Dedifferentiated amniotic fluid mesenchymal stem cell (primary cell): Measurements from ENCODE around the gene SEC31B.

ENCODE experiments used
- DNase-seq: peaks from one replicate; pipeline ENCODE4 v3.0.0-alpha.2; 2016; ENCODE audit errors: extremely low spot score

Gene SEC31B

DNA sequence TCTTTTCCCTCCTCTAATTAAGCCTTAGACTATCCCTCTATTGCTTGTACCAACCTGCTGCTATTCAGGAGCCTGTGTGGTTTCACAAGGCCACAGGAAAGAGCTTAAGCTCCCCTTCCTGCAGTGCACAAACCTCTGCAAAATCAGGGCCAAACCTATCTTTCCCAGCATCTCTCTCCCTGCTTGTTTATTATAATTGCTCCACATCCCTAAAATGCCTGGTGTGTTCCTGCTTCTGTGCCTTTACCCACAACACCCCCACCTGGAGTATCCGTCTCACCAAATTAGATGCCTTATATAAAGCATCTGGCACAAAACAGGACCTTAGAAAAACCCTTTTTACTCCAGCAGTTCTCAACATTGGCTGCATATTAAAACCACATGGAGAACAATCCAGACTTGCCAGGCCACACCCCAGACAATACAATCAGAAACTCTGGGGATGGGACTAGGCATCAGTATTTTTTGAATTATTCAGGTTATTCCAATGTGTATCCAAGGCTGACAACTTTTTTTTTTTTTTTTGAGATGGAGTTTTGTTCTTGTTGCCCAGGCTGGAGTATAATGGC lies 16.7 kb downstream of the SEC31B start:
- no peak for DNase-seq

DNA sequence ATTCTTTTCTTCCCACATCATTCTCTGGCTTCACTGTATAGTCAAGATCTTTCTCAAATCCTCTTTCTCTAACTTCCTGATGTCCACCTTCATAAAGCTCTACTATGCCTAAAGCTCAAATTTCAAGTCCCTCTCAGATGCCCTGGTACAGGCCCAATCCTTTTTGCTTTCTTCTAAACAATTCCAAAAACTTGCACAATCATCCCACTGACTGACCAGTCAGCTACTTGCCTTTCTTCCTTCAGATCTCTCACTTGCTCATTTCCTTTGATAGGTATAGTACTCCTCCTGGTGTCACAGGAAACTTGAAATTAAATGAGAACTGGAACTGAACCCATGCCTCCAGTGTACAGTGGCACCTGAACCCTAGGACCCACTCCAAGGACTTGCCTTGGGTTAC lies 18.2 kb downstream of the SEC31B start:
- no peak for DNase-seq

DNA sequence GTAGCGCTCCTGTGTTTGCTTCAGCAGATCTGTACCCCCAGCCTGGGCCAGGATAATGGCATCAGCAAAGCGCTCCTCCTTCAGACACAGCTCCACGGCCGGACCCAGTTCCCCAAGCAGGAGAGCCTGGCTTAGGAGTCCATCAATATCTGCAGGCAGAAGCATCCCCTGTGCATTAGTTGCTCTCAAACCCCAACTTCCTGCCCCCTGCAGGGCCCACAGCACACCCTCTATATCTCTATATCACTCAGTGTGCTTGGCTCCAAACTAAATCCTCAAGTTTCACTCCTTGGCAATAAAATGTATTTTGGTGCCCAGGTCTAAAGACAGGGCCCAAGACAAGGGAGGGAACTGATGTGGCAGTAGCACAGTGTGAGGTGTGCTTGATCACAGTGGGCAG lies 21.6 kb downstream of the SEC31B start:
- DNase-seq = no peak

DNA sequence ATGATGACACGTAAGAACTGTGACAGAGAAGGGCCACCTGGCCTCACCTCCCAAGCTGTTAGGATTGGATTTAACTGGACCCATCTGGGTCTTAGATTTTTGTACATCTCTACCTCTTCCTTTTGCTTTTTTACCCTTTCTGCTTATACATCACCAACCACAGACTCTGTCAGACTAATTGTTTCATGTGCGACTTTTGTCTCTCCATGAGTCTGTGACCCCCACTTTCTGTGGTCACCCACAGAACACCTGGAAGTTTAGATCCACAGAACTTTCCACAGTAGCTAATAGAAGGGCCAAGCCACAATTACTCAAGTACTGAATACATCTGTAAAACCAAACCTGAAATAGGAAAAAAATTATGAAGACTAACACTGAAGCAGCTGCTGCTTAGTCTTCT lies 23.1 kb downstream of the SEC31B start:
- no peak for DNase-seq

DNA sequence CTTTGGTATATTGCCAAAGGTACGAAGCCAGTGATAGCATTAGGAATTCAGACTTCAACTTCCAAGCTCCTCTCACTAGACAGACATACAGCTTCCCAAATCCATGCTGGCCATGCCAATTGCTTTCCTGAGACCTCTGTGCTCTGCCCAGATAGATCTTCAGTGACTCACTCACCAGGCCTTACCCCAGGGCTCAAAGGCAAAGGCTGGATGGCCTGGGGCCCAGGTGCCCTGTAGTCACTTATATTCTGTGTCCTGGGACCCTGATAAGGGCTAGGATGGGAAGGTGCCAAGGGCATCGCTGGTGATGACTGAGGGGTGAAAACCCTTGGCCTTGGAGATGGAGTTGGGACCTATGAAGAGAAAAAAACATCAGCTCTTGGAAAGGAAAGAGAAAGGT lies 29.1 kb downstream of the SEC31B start:
- no peak for DNase-seq

DNA sequence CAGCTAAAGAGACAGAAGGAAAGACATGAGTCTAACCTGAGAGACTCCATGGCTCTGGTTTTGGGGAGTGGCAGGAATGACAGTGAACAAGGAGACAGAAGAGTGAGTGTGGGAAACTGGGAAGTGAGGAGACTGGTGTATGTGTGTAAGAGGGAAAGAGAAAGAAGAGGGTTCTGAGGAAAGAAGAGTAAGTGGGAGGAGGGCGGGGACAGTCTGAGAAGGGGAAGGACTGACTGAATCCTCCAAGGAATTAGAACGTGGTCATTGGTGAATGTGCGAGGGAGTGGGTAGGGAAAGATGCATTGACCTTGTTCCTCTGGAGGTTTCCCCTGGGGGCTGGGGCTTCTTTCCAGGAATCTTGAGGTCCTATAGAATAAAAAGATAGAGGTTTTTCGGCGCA lies 30.3 kb downstream of the SEC31B start:
- DNase-seq = no peak

DNA sequence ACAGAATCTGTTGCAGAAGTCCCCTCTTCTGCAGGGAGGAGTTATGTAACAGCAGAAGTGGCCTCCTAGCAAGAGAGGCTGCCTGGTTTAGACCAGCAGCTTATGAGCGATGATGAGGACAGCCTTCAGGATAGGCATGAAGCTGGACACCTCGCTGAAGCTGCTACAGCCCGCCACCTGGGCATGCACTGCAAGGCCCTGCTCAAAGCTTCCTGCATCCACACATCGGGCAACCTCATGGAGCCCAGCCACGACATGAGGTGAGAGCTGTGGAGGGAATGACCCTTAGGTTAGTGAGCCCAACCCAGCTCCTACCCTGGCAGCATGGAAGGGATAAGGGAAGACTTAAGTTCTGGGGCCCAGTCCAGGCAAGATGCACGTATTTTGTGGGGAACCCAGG lies 32.1 kb downstream of the SEC31B start:
- DNase-seq = no peak

DNA sequence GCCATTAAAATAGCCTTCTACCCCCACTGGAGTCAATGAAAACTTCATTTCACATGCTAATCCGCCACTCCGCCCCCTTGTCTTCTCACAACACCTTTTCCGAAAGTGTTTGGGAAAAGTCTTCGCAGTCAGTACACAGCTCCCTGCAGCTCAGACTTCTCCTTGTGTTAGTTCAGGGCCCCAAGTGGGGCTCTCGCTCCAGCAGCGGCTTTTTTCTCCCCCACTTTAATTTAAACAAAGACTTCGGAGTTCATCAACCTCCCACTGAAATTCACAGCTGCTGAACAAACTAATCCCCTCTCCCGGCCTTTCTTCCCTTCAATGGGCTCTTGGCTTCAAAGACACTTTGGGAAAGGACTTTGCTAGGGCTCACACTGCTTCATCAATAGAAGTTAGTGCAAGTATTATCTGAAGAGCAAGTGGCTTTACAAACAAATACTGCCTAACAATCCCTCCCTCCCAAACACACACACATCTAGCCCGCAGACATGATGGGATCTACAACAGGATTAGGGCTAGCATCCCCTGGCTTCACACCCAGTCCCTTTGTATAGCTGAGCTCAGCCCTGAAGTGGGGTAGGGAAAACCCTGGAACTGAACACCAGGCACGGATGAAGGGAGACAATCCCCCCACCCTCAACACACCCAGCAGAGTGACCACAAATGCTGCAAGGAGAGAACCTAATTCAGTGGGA lies 33.7 kb downstream of the SEC31B start:
- no peak for DNase-seq

DNA sequence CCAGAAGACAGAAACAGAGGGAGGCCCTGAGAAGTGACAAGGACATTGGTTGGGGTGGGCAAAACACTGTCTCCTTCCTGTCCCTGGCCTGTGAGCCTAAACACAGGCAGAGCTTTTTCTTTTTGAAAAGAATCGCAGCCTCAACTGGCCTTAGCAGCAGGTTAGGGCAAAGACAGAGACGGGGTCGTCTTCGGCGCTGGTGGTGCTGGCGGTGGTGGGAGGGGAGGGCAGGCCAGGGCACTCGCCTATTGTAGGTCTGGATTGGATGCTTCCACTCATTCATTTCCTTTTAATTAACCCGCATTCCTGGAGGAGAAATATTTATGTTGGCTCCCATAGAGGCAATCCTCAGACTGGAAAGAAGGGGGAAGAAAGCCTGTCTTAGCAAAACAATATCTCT lies 34.3 kb downstream of the SEC31B start:
- no peak for DNase-seq

DNA sequence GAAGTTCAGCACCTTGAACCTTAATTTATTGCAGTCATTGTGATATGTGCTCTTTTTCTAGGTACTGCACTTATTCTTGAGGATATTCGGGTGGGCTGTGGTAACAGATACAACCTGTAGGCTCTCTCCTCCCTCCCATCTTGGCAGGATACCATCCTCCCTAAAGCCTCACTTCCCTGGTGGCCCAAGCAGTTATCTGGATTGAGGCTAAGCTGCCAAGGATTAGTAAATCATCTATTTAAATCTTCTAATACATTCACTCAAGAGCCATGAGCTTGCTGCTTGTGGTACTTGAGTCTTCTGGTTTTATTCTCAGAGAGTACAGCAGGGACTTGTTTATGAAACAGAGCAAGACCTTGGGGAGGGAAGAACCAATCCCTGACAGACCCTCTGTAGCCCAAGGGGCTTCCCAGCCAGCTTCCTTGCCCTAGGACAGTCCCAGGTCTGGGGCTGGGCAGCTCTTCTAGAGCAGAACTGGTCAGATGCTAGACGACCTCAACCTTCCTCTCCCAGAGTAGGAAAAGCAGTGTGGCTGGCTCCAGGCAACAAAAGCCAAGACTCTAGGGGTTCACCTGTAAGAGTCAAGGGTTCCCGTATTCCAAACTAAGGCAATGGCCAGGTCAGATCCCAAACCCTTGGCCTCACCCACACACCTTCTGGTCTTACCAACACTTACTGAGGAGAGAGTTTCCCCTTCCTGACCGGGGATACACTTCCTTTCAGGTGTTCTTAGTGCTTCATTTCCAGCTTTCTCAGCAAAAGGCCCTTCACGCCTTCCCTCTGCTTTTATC lies 35.6 kb downstream of the SEC31B start:
- DNase-seq = no peak

DNA sequence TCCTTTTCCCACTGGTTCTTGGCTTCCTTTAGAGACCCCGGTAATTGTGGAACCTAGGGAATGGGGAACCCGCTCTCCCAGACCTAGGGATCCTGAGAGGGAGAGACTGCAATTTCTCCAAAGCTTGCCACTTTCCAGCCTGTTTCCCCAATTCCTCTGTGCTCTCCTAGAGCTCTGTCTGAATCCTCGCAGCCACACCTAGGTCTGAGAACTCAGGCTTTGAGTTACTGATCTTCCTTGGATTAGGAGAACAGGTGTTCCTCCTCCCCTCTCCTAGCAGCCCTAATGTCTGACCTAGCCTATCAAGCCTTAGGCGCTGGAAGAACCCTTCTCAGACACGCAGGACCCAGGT lies 36.9 kb downstream of the SEC31B start:
- DNase-seq = no peak

DNA sequence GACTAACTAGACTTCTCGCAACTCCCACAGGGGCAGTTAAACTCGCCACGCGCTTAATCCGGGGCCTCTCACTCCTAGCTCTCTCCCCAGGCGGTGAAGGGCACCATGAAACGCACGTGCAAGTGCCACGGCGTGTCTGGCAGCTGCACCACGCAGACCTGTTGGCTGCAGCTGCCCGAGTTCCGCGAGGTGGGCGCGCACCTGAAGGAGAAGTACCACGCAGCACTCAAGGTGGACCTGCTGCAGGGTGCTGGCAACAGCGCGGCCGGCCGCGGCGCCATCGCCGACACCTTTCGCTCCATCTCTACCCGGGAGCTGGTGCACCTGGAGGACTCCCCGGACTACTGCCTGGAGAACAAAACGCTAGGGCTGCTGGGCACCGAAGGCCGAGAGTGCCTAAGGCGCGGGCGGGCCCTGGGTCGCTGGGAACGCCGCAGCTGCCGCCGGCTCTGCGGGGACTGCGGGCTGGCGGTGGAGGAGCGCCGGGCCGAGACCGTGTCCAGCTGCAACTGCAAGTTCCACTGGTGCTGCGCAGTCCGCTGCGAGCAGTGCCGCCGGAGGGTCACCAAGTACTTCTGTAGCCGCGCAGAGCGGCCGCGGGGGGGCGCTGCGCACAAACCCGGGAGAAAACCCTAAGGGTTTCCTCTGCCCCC lies 37.4 kb downstream of the SEC31B start:
- peak; percentile 31 for DNase-seq

DNA sequence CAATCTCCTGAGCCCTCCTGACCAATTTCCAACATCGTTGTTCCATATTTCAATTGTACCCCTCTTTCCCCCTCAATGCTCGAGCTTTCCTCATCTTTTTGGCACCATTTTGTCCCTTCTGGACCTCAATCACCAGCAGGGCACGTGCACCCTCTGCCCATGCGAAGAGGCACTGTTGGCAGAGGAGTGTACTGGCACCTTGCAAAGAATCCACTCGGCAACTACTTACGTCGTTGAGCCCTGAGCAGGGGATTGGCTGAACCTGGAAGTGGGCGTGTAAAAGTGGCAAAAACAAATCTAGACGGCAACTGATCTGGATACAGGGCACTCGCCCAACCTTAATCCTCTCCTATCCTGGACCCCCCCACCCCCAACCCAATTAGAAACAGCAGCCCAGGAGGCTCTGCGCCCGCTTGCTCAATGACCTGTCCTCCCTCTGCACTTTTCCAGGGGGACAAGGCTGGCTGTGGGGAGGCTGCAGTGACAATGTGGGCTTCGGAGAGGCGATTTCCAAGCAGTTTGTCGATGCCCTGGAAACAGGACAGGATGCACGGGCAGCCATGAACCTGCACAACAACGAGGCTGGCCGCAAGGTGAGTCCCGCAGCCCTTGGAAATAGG lies 38.1 kb downstream of the SEC31B start:
- peak; percentile 82 for DNase-seq

DNA sequence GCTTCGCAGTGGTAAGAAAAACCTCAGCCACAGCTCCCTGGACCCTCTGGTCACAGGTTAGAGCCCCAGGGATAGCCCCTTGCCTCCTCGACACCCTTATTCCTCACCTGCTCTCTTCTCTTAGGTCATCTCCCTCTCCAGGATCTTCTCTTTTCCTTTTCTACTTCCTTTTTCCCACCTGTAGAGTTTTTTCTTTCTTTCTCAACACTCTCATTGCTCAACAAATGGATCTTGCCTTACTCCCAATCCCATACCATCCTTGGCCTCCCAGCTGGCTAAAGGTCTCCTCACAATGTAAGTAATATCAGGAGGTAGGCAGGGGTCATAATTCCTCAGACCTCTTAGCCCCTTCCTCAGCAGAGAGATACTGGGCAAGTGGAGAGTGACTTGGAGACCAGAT lies 39.7 kb downstream of the SEC31B start:
- DNase-seq = no peak

DNA sequence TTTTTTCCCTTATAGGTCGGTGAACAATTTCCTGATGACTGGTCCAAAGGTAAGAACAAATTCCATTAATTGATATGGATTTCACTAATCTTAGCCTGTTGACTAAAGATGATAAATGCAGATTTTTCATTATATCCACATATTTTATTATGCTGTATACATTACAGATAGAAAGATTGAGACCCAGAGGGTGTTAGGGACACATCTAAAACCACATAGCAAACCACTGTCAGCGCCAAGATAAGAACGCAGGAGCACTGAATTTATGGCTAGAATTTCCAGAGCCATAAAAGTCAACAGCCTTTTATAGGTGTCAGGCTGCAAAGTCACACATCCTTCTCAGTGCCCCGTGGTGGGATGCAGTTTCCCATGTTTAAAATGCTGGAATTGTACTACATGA lies 40.6 kb downstream of the SEC31B start:
- DNase-seq = no peak

DNA sequence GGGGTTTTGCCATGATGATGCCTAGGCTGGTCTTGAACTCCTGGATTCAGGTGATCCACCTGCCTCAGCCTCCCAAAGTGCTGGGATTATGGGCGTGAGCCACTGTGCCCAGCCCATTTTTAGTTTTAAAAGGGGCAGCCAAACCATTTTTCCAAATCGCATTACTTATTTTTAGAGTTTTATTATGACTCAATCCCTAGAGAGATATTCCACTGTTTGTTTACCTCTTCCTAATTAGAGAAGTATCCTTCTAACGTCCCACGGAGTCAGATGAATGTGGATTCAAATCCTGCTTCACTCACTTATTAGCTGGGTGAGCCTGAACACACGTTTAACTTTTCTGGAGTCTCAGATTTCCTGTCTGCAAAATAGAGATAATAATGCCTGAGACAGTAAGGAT lies 41.7 kb downstream of the SEC31B start:
- no peak for DNase-seq

DNA sequence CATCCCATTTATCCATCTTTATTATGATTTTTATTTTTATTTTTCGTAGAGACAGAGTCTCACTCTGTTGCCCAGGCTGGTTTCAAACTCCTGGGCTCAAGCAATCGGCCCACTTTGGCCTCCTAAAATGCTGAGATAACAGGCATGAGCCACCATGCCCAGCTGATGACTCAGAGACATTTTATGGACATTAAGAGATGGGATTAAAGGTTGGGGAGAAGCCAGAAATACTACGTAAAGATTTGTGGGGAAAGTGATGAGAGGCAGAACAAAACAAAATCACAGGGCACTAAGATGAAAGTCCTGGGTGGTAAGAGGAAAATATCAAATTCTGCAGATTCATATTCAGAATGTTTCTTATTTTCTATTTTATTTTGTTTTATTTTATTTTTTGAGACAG lies 49.3 kb downstream of the SEC31B start:
- DNase-seq = no peak

DNA sequence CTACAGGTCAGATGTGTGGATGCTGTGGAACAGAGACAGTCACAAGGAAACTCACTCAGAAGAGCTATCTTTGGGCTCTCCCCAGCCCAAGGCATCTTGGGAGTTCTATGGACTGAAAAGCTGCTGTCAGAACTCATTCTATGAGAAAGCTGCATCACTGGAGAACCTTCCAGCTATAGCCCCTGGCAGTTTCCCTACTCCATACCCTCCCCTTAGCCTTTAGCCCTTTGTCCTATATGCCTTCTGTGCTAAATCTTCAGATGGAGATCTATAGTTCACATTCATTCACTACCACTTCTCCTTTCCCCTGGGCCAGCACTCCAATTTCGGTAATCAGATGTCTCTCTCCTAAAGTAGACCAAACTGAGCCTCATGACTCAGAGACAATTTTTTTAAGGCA lies 49.9 kb downstream of the SEC31B start:
- DNase-seq = no peak

DNA sequence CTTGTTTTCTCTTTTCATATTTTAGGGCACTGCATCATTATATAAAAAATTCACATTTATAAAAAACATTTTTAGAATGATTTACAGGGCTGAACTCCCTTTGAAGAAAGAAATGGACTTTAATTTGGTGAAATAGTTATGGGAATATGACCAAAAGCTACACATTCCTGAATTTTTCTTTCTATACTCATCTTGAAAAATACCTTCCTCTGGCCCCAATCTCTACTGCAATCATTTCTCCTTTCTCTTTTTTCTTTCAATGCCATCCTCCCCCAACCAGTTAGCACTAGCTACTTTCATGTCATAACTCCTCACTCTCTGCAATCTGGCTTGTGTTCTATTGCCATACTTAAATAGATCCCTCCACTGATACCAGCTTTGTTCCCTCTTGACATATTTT lies 50.7 kb downstream of the SEC31B start:
- DNase-seq = peak; percentile 22

DNA sequence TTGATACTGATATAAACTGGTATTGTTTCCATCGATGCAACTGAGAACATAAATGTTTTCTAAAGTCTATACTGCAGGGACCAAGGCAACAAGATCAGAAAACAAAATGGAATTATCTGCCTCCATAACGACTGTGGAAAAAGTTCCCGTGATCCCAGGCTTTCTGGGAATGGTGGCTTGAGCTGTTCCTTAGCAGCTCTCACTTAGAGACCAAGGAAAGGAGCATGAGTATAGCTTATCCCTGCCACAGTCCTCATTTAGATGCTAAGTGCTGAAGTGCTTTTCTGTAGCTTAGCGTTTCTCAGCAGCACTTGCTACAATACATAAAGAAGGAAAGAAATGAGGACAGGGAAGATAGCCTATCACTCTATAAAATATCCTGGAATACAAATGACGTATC lies 51.3 kb downstream of the SEC31B start:
- no peak for DNase-seq

DNA sequence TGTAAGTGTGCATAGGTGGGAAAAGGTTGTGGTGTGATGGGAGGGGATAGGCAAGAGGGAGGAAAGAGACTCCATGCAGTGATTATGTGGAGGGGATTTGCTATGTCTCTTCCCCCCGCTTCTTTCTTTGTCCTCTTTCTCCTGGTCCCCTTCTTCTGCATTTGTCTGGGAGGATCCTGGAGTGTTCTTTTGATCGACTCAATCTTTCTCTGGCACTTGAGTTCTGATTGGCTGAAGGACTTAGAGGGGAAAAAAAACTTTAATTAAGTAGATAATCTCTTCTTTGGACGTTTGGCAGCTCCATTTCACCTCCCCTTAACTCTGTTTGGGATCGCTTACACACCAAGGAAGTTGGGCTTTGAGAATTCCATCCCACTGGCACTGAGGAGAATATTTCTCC lies 57.0 kb downstream of the SEC31B start, which contains the start of gene WNT8B:
WNT8B (plus strand) TSS at position 301 of the 400 bp plus-strand sequence. CDS start 160 bp downstream, outside the sequence.
- DNase-seq = no peak

DNA sequence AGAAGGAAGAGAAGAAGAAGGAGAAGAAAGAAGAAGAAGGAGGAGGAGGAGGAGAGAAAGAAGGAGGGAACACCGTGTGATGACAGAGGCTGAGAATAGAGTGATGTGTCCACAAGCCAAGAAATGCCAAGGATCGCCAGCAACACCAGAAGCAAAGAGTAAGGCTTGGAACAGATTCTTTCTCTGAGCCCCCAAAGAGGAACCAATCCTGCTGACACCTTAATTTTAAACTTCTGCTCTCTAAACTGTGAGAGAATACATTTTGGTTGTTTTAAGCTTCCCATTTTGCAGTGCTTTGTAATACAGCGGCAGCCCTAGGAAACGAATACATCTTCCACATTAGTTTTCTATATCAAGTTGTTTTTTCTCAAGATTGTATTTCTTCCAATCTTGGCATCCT lies 70.7 kb downstream of the SEC31B start:
- DNase-seq = no peak
